GM23338 (cell line): ENCODE results near the gene CDK3. TPM values are rescaled to one million over a fixed set of nuclear protein-coding genes. Genes with fewer than 3 reads are reported as not detected.

Source experiments
- polyA plus RNA-seq: library from polyadenylated mRNA; unstranded; fragments of >200 nt; fragmentation: Nextera tagmentation; extraction: Ambion mirVana; gene quantifications from 2 replicates; pipeline ENCODE4 v1.2.1, GENCODE V29; 2016
- total RNA-seq: library from RNA; depleted of rRNA; stranded (reverse); fragments of >200 nt; shearing (Covaris generic); gene quantifications from 2 replicates; pipeline ENCODE4 v1.2.3, GENCODE V29; 2014; rRNA removed

Gene CDK3
- total and polyA plus RNA-seq, 2 experiments from 2014 or later, result 7.9 to 10.2 TPM

Other genes starting within 250 kb of the CDK3 start
- 30.5 TPM in 2 replicates for gene GALK1, start 235.7 kb upstream of the CDK3 start, total RNA-seq
- 31.7 and 34.7 TPM in 2 replicates for gene GALK1, start 235.7 kb upstream of the CDK3 start, polyA plus RNA-seq
- 65.2 and 67.0 TPM in 2 replicates for gene UNK, start 216.0 kb upstream of the CDK3 start, total RNA-seq
- gene UNK, start 216.0 kb upstream of the CDK3 start, polyA plus RNA-seq, result 16.6 and 21.8 TPM in 2 replicates
- gene UNC13D, start 156.5 kb upstream of the CDK3 start, total RNA-seq, result 3.8 and 5.9 TPM in 2 replicates
- gene UNC13D, start 156.5 kb upstream of the CDK3 start, polyA plus RNA-seq, result 10.5 and 10.8 TPM in 2 replicates
- 34.9 and 36.2 TPM in 2 replicates for gene WBP2, start 145.5 kb upstream of the CDK3 start, total RNA-seq
- gene WBP2, start 145.5 kb upstream of the CDK3 start, polyA plus RNA-seq, result 59.5 and 63.5 TPM in 2 replicates
- gene TRIM47, start 122.3 kb upstream of the CDK3 start, total RNA-seq, result 9.9 and 12.5 TPM in 2 replicates
- gene TRIM47, start 122.3 kb upstream of the CDK3 start, polyA plus RNA-seq, result 7.2 TPM in 2 replicates
- gene TRIM65, start 103.9 kb upstream of the CDK3 start, total RNA-seq, result 53.8 and 54.0 TPM in 2 replicates
- 13.8 and 15.0 TPM in 2 replicates for gene TRIM65, start 103.9 kb upstream of the CDK3 start, polyA plus RNA-seq
- gene MRPL38, start 96.0 kb upstream of the CDK3 start, total RNA-seq, result 47.2 and 63.6 TPM in 2 replicates
- gene MRPL38, start 96.0 kb upstream of the CDK3 start, polyA plus RNA-seq, result 86.7 and 90.0 TPM in 2 replicates
- 11.8 and 17.4 TPM in 2 replicates for gene FBF1, start 59.8 kb upstream of the CDK3 start, total RNA-seq
- 8.8 and 9.7 TPM in 2 replicates for gene FBF1, start 59.8 kb upstream of the CDK3 start, polyA plus RNA-seq
- gene ACOX1, start 21.7 kb upstream of the CDK3 start, total RNA-seq, result 32.8 and 32.9 TPM in 2 replicates
- 11.9 and 12.8 TPM in 2 replicates for gene ACOX1, start 21.7 kb upstream of the CDK3 start, polyA plus RNA-seq
- gene TEN1, start 21.6 kb upstream of the CDK3 start, total RNA-seq, result 11.3 TPM in 2 replicates
- gene TEN1, start 21.6 kb upstream of the CDK3 start, polyA plus RNA-seq, result 13.2 and 14.1 TPM in 2 replicates
- 0.62 and 1.3 TPM in 2 replicates for gene EVPL, start 26.5 kb downstream of the CDK3 start, total RNA-seq
- gene EVPL, start 26.5 kb downstream of the CDK3 start, polyA plus RNA-seq, result 0.47 and 0.59 TPM in 2 replicates
- 60.3 and 62.8 TPM in 2 replicates for gene SRP68, start 71.7 kb downstream of the CDK3 start, total RNA-seq
- 30.7 and 34.2 TPM in 2 replicates for gene SRP68, start 71.7 kb downstream of the CDK3 start, polyA plus RNA-seq
- gene GALR2, start 73.9 kb downstream of the CDK3 start, total RNA-seq, result 0.70 and 2.2 TPM in 2 replicates
- 0.50 and 0.80 TPM in 2 replicates for gene GALR2, start 73.9 kb downstream of the CDK3 start, polyA plus RNA-seq
- not detected in 2 replicates for gene ZACN, start 78.3 kb downstream of the CDK3 start, total RNA-seq
- 0.47 and 0.82 TPM in 2 replicates for gene ZACN, start 78.3 kb downstream of the CDK3 start, polyA plus RNA-seq
- gene EXOC7, start 102.9 kb downstream of the CDK3 start, total RNA-seq, result 65.9 and 75.4 TPM in 2 replicates
- 77.4 and 77.5 TPM in 2 replicates for gene EXOC7, start 102.9 kb downstream of the CDK3 start, polyA plus RNA-seq
- gene FOXJ1, start 140.4 kb downstream of the CDK3 start, total RNA-seq, result 8.7 and 12.3 TPM in 2 replicates
- 2.3 and 2.8 TPM in 2 replicates for gene FOXJ1, start 140.4 kb downstream of the CDK3 start, polyA plus RNA-seq
- gene RNF157, start 239.6 kb downstream of the CDK3 start, total RNA-seq, result 11.7 and 13.8 TPM in 2 replicates
- 7.8 and 8.5 TPM in 2 replicates for gene RNF157, start 239.6 kb downstream of the CDK3 start, polyA plus RNA-seq